HEK293 (cell line): ENCODE results near the gene ELFN1.

Source experiments
- CTCF ChIA-PET: fragments of 350-600 bp; formaldehyde crosslinking; extraction: SDS; loops from one replicate; lab custom pipeline; 2021; ENCODE audit warnings: antibody characterized with exemption; lab: Yijun Ruan, JAX
- POLR2A ChIA-PET: fragments of 300-600 bp; formaldehyde crosslinking; extraction: SDS; loops from one replicate; lab custom pipeline; 2020; ENCODE audit warnings: antibody characterized with exemption, inconsistent platforms; lab: Yijun Ruan, JAX
- H3K27ac ChIP-seq: fragments of 200-500 bp; sonication (Bioruptor generic); 2 replicates; pipeline ENCODE4 v1.5.1; 2014; ENCODE audit warnings: low read depth, low read length, control low read depth, inconsistent platforms; ENCODE audit errors: extremely low read depth
- H3K36me3 ChIP-seq, 2 experiments: fragments of 200-500 bp in 1 of 2; sonication (Bioruptor generic) in 1 of 2; 1 replicate in 1 of 2; 2 replicates in 1 of 2; pipeline ENCODE4 v1.5.1; 2014 to 2017; ENCODE audit warnings: inconsistent platforms in 2 of 2, low read length in 2 of 2; ENCODE audit not compliant: control insufficient read depth in 2 of 2, insufficient read depth in 1 of 2
- H3K4me1 ChIP-seq: fragments of 200-500 bp; sonication (Bioruptor generic); 2 replicates; pipeline ENCODE4 v1.5.1; 2014; ENCODE audit warnings: mild to moderate bottlenecking, low read length, inconsistent platforms; ENCODE audit not compliant: control insufficient read depth, insufficient read depth
- H3K4me3 ChIP-seq: 2 replicates; pipeline ENCODE4 v1.5.1; 2011; ENCODE audit warnings: low read depth, mild to moderate bottlenecking, control low read depth, low read length, moderate library complexity
- H3K9me3 ChIP-seq: fragments of 200-500 bp; sonication (Bioruptor generic); 2 replicates; pipeline ENCODE4 v1.5.1; 2014; ENCODE audit warnings: low read depth, low read length, inconsistent platforms; ENCODE audit not compliant: control insufficient read depth, insufficient read depth
- ELK4 ChIP-seq: IDR thresholded peaks from 2 replicates; pipeline ENCODE4 v1.6.1; 2011; ENCODE audit warnings: mild to moderate bottlenecking, low read depth, low read length, borderline replicate concordance
- GLI2 ChIP-seq: fragments of 450-650 bp; formaldehyde crosslinking; IDR thresholded peaks from 2 replicates; pipeline ENCODE4; 2017; ENCODE audit warnings: missing biosample characterization, missing genetic modification characterization, low read depth, borderline replicate concordance
- REST ChIP-seq: fragments of 450-650 bp; formaldehyde crosslinking; IDR thresholded peaks from 2 replicates; pipeline ENCODE4 v1.5.1; 2016; ENCODE audit warnings: missing biosample characterization, missing genetic modification characterization
- TCF7L2 ChIP-seq: IDR thresholded peaks from 2 replicates; pipeline ENCODE4 v1.6.1; 2011; ENCODE audit warnings: low read depth, mild to moderate bottlenecking, inconsistent platforms, low read length, moderate library complexity, borderline replicate concordance
- WT1 ChIP-seq: fragments of 450-650 bp; formaldehyde crosslinking; IDR thresholded peaks from 2 replicates; pipeline ENCODE4 v1.5.1; 2016; ENCODE audit warnings: missing biosample characterization, missing genetic modification characterization
- ZBTB17 ChIP-seq: fragments of 450-650 bp; formaldehyde crosslinking; IDR thresholded peaks from 2 replicates; pipeline ENCODE4 v1.5.1; 2016; ENCODE audit warnings: missing biosample characterization, missing genetic modification characterization
- ZBTB26 ChIP-seq: fragments of 450-650 bp; formaldehyde crosslinking; optimal IDR thresholded peaks from 2 replicates; pipeline ENCODE3; 2016; ENCODE audit warnings: missing biosample characterization, mild to moderate bottlenecking, missing genetic modification characterization
- ZBTB49 ChIP-seq: fragments of 450-650 bp; formaldehyde crosslinking; IDR thresholded peaks from 2 replicates; pipeline ENCODE4 v1.5.1; 2016; ENCODE audit warnings: missing biosample characterization, missing genetic modification characterization, low read depth
- ZNF184 ChIP-seq: fragments of 450-650 bp; IDR thresholded peaks from 2 replicates; pipeline ENCODE4 v1.5.1; 2018; ENCODE audit warnings: missing biosample characterization, mild to moderate bottlenecking, missing genetic modification characterization
- ZNF202 ChIP-seq: fragments of 450-650 bp; formaldehyde crosslinking; IDR thresholded peaks from 2 replicates; pipeline ENCODE4 v1.5.1; 2016; ENCODE audit warnings: missing biosample characterization, missing genetic modification characterization, borderline replicate concordance
- ZNF214 ChIP-seq: fragments of 450-650 bp; formaldehyde crosslinking; IDR thresholded peaks from 2 replicates; pipeline ENCODE4 v1.5.1; 2017; ENCODE audit warnings: missing biosample characterization, mild to moderate bottlenecking, missing genetic modification characterization, borderline replicate concordance
- ZNF23 ChIP-seq: fragments of 450-650 bp; formaldehyde crosslinking; IDR thresholded peaks from 2 replicates; pipeline ENCODE4 v1.5.1; 2016; ENCODE audit warnings: missing biosample characterization, missing genetic modification characterization, borderline replicate concordance
- ZNF274 ChIP-seq, 2 experiments: fragments of 200-500 bp in 1 of 2; fragments of 450-650 bp in 1 of 2; sonication (Bioruptor generic) in 1 of 2; formaldehyde crosslinking in 1 of 2; IDR thresholded peaks; 2 replicates each; pipeline versions ENCODE4 v1.5.1 to v1.6.1; 2014 to 2016; ENCODE audit warnings: borderline replicate concordance in 1 of 2, inconsistent platforms in 1 of 2, low read length in 1 of 2, missing biosample characterization in 1 of 2, missing genetic modification characterization in 1 of 2
- ZNF280D ChIP-seq: fragments of 450-650 bp; formaldehyde crosslinking; IDR thresholded peaks from 2 replicates; pipeline ENCODE4 v1.5.1; 2016; ENCODE audit warnings: missing biosample characterization, missing genetic modification characterization
- ZNF324 ChIP-seq: fragments of 450-650 bp; formaldehyde crosslinking; IDR thresholded peaks from 2 replicates; pipeline ENCODE4 v1.5.1; 2016; ENCODE audit warnings: missing biosample characterization, missing genetic modification characterization
- ZNF362 ChIP-seq: fragments of 450-650 bp; formaldehyde crosslinking; IDR thresholded peaks from 2 replicates; pipeline ENCODE4 v1.5.1; 2016; ENCODE audit warnings: missing biosample characterization, missing genetic modification characterization
- ZNF394 ChIP-seq: fragments of 450-650 bp; formaldehyde crosslinking; IDR thresholded peaks from 2 replicates; pipeline ENCODE4 v1.5.1; 2016; ENCODE audit warnings: missing biosample characterization, missing genetic modification characterization, mild to moderate bottlenecking, moderate library complexity, borderline replicate concordance
- ZNF426 ChIP-seq: fragments of 450-650 bp; formaldehyde crosslinking; IDR thresholded peaks from 2 replicates; pipeline ENCODE4 v1.5.1; 2017; ENCODE audit warnings: missing biosample characterization, missing genetic modification characterization, mild to moderate bottlenecking, inconsistent platforms, moderate library complexity
- ZNF501 ChIP-seq: fragments of 450-650 bp; formaldehyde crosslinking; IDR thresholded peaks from 2 replicates; pipeline ENCODE4 v1.5.1; 2016; ENCODE audit warnings: missing biosample characterization, missing genetic modification characterization
- ZNF580 ChIP-seq: fragments of 450-650 bp; formaldehyde crosslinking; IDR thresholded peaks from 2 replicates; pipeline ENCODE4 v1.5.1; 2016; ENCODE audit warnings: missing biosample characterization, missing genetic modification characterization
- ZNF600 ChIP-seq: fragments of 450-650 bp; formaldehyde crosslinking; IDR thresholded peaks from 2 replicates; pipeline ENCODE4 v1.5.1; 2016; ENCODE audit warnings: missing biosample characterization, missing genetic modification characterization
- ZNF768 ChIP-seq: fragments of 450-650 bp; formaldehyde crosslinking; IDR thresholded peaks from 2 replicates; pipeline ENCODE4 v1.5.1; 2018; ENCODE audit warnings: missing biosample characterization, mild to moderate bottlenecking, missing genetic modification characterization

Gene ELFN1

GRCh38 chr7:1779445-1779844 lies 109.4 kb downstream of the ELFN1 start (continued):
- TF ChIP-seq REST (tag by site-specific recombination) (no peak), ZNF23 (tag by site-specific recombination) (no peak), ZNF362 (tag by site-specific recombination) (no peak), ZNF580 (tag by site-specific recombination) (no peak), ZBTB26 (tag by site-specific recombination) (no peak), ELK4 (no peak), ZNF184 (tag by site-specific recombination) (no peak), ZNF280D (tag by site-specific recombination) (no peak), ZBTB49 (no peak), ZNF768 (no peak), GLI2 (tag by site-specific recombination) (no peak), ZNF600 (tag by site-specific recombination) (no peak)

- Histone ChIP-seq H3K9me3 (no peaks in the 10 kb centered on the region; the same call in 1 of the 2 replicates), H3K27ac (no peak overlapping the region), H3K4me3 (no peak overlapping the region), H3K4me1 (no peaks in the 10 kb centered on the region), H3K36me3 (no peaks in the 10 kb centered on the region)
- POLR2A ChIA-PET, result no interaction called here
- CTCF ChIA-PET, result interaction anchor here (0.6 kb wide), 1 partner anchor 466 kb away, joined by 4 read pairs; no protein-coding TSS in a partner anchor
- TF ChIP-seq ZNF426, result no peak
- no peak for TF ChIP-seq ZNF394 (tag by site-specific recombination)
- no peak for TF ChIP-seq ZNF501 (tag by site-specific recombination)
- TF ChIP-seq ZBTB17, result no peak
- no peak for TF ChIP-seq TCF7L2
- no peak for TF ChIP-seq ZNF274 (IDR thresholded peaks at IDR 0.05; ENCODE audit: low read length)
- TF ChIP-seq ZNF274 (tag by site-specific recombination; IDR thresholded peaks at IDR 0.05; ENCODE audit: borderline replicate concordance), result no peak
- TF ChIP-seq ZNF202 (tag by site-specific recombination), result no peak
- TF ChIP-seq ZNF214 (tag by site-specific recombination), result no peak
- no peak for TF ChIP-seq ZNF324 (tag by site-specific recombination)
- no peak for TF ChIP-seq WT1
Measured at GRCh38 chr7:1781369-1781768, 111.3 kb downstream of the ELFN1 start.
